Common myeloid progenitor, CD34-positive (primary cell): Measurements from ENCODE around the gene YIPF3. TPM values are rescaled to one million over a fixed set of nuclear protein-coding genes. Genes with fewer than 3 reads are reported as not detected.
"Not testable (repeated sequence)": the region's sequence is repeated elsewhere in the genome, so short reads cannot be mapped to it uniquely, and the experiment has no call there.

Experiments
- CTCF ChIA-PET: fragments of 350-600 bp; sonication (Branson Sonifier 250); formaldehyde crosslinking; loops from one replicate; lab custom pipeline; 2021; ENCODE audit warnings: antibody characterized with exemption; lab: Charles Lee
- POLR2A ChIA-PET: fragments of 350-600 bp; sonication (Branson Sonifier 250); formaldehyde crosslinking; loops from one replicate; lab custom pipeline; 2021; ENCODE audit warnings: antibody characterized with exemption; lab: Charles Lee
- DNase-seq, 3 donors: peaks; one replicate each; pipeline versions ENCODE4 v3.0.0 to v3.0.0-alpha.2; 2013
- H3K27ac ChIP-seq, 2 experiments: 1 replicate in 1 of 2; 2 replicates in 1 of 2; pipeline ENCODE4 v1.7.0; 2013; ENCODE audit warnings: inconsistent platforms in 2 of 2, low read length in 2 of 2, mild to moderate bottlenecking in 2 of 2, low read depth in 1 of 2, moderate library complexity in 1 of 2; ENCODE audit not compliant: severe bottlenecking in 2 of 2, insufficient read depth in 1 of 2, poor library complexity in 1 of 2
- H3K27me3 ChIP-seq, 5 experiments: replicated peaks in 2 of 5; 1 replicate in 3 of 5; 2 replicates in 2 of 5; pipeline versions ENCODE4 v1.6.1 to v1.7.0; 2013; ENCODE audit warnings: low read length in 4 of 5, mild to moderate bottlenecking in 2 of 5, moderate library complexity in 2 of 5, inconsistent platforms in 1 of 5; ENCODE audit not compliant: insufficient read depth in 5 of 5, control insufficient read depth in 4 of 5
- H3K36me3 ChIP-seq, 4 experiments: 1 replicate in 2 of 4; 2 replicates in 2 of 4; pipeline versions ENCODE4 v1.6.1 to v1.7.0; 2013; ENCODE audit warnings: low read length in 3 of 4, control low read depth in 1 of 4, mild to moderate bottlenecking in 1 of 4; ENCODE audit not compliant: control insufficient read depth in 4 of 4, insufficient read depth in 4 of 4
- H3K4me1 ChIP-seq, 4 experiments: 1 replicate in 3 of 4; 2 replicates in 1 of 4; pipeline versions ENCODE4 v1.6.1 to v1.7.1; 2013; ENCODE audit warnings: low read length in 3 of 4, mild to moderate bottlenecking in 3 of 4, control low read depth in 1 of 4, inconsistent platforms in 1 of 4, moderate library complexity in 1 of 4; ENCODE audit not compliant: control insufficient read depth in 4 of 4, insufficient read depth in 4 of 4; ENCODE audit errors: control extremely low read depth in 1 of 4
- H3K4me3 ChIP-seq, 7 experiments: 1 replicate in 4 of 7; 2 replicates in 3 of 7; pipeline versions ENCODE4 v1.5.1 to v1.7.0; 2013; ENCODE audit warnings: mild to moderate bottlenecking in 7 of 7, low read length in 6 of 7, moderate library complexity in 6 of 7, inconsistent platforms in 2 of 7, low read depth in 2 of 7, control low read depth in 1 of 7; ENCODE audit not compliant: insufficient read depth in 4 of 7, control insufficient read depth in 1 of 7; ENCODE audit errors: extremely low read depth in 1 of 7
- H3K9me3 ChIP-seq, 5 experiments: 1 replicate in 4 of 5; 2 replicates in 1 of 5; pipeline versions ENCODE4 v1.6.1 to v1.7.1; 2013; ENCODE audit warnings: low read length in 4 of 5, mild to moderate bottlenecking in 2 of 5, inconsistent platforms in 1 of 5, low read depth in 1 of 5, moderate library complexity in 1 of 5; ENCODE audit not compliant: control insufficient read depth in 4 of 5, insufficient read depth in 2 of 5; ENCODE audit errors: control extremely low read depth in 1 of 5
- WGBS: methylation state at CpG from one replicate; pipeline ENCODE4 v1.1.5; 2013; ENCODE audit not compliant: insufficient coverage; 5-methylcytosine and 5-hydroxymethylcytosine counted together
- polyA plus RNA-seq: library from polyadenylated mRNA; unstranded; fragments of 120-200 nt; gene quantifications from one replicate; pipeline ENCODE4 v1.2.1, GENCODE V29; 2013

Gene YIPF3
- 89.7 TPM for polyA plus RNA-seq

GRCh38 chr6:43516697-43517504, at the start of gene YIPF3, which contains the start of gene POLR1C:
Gene YIPF3, minus strand, starts transcription at chr6:43516926. Its CDS starts 119 bp downstream, at chr6:43516807.
Gene POLR1C, plus strand, starts transcription at chr6:43517089. Its CDS starts 21 bp downstream, at chr6:43517110.
- Histone ChIP-seq H3K4me1 (peaks cover 16 to 34% (median 23%) of the 10 kb centered on the region in 4 experiments), H3K27ac (peak within 1 kb of the TSS; percentile 95 to 97), H3K9me3 (no peaks in the 10 kb centered on the region), H3K36me3 (peaks cover 23 to 64% (median 54%) of the 10 kb centered on the region in 4 experiments), H3K4me3 (peak within 1 kb of the TSS; percentile 92 to 100 (median 99)), H3K27me3 (no peaks in the 10 kb centered on the region)
- under 1% methylated on average over 53 of the region's 57 CpGs for WGBS
- peak; percentile 97 to 98 (median 97) for DNase-seq
- ChIA-PET POLR2A (interaction anchor here (0.5 to 0.6 kb wide), 2 partner anchors 95 to 172 kb away, joined by 3 to 4 read pairs; no protein-coding TSS in a partner anchor), CTCF (interaction anchor here (0.9 to 2.1 kb wide), 4 partner anchors 10 to 147 kb away, joined by 3 to 10 read pairs (median 4); partner anchors contain the start of gene DLK2)

GRCh38 chr6:43559328-43559727, 42.6 kb upstream of the YIPF3 start:
- ChIA-PET POLR2A (no interaction called here), CTCF (interaction anchor here (1.5 to 2.0 kb wide), 2 partner anchors 11 to 12 kb away, joined by 5 read pairs; no protein-coding TSS in a partner anchor)
- Histone ChIP-seq H3K9me3 (no peaks in the 10 kb centered on the region), H3K4me1 (no peaks in the 10 kb centered on the region), H3K36me3 (peaks cover 20 to 86% (median 60%) of the 10 kb centered on the region in 4 experiments), H3K4me3 (no peak overlapping the region), H3K27ac (no peak overlapping the region), H3K27me3 (no peaks in the 10 kb centered on the region)
- DNase-seq, result no peak

DNA sequence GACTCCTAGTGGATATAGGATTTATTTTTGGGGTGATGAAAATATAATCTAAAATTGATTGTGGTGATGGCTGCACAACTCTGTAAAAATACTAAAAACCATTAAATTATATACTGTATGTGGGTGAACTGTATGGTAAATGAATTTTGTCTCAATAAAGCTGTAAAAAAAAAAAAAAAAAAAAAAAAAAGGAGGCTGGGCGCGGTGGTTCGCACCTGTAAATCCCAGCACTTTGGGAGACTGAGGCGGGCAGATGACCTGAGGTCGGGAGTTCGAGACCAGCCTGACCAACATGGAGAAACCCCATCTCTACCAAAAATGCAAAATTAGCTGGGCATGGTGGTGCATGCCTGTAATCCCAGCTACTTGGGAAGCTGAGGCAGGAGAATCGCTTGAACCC, 40.9 kb upstream of the YIPF3 start:
- 100% methylated on average over 5 of the region's 7 CpGs for WGBS
- peaks cover 18 to 83% (median 65%) of the 10 kb centered on the region in 4 experiments for H3K36me3 ChIP-seq
- H3K4me1 ChIP-seq, DNase-seq, H3K4me3 ChIP-seq, H3K27me3 ChIP-seq, H3K27ac ChIP-seq, CTCF ChIA-PET, H3K9me3 ChIP-seq, POLR2A ChIA-PET: not testable (repeated sequence)

GRCh38 chr6:43547222-43547621, 30.5 kb upstream of the YIPF3 start:
- Histone ChIP-seq H3K27ac (no peak overlapping the region), H3K27me3 (no peaks in the 10 kb centered on the region), H3K36me3 (peaks cover 23 to 88% (median 58%) of the 10 kb centered on the region in 4 experiments), H3K4me3 (no peak overlapping the region), H3K4me1 (no peaks in the 10 kb centered on the region), H3K9me3 (no peaks in the 10 kb centered on the region)
- WGBS, result no CpG with 5 or more reads among the region's 3 CpGs
- ChIA-PET CTCF (interaction anchor here (1.2 kb wide), 2 partner anchors 9 to 61 kb away, joined by 3 read pairs; no protein-coding TSS in a partner anchor), POLR2A (no interaction called here)
- no peak for DNase-seq

- Histone ChIP-seq H3K4me1 (no peaks in the 10 kb centered on the region), H3K9me3 (no peaks in the 10 kb centered on the region), H3K36me3 (peaks cover 17 to 78% (median 52%) of the 10 kb centered on the region in 4 experiments), H3K4me3 (no peak overlapping the region), H3K27me3 (no peaks in the 10 kb centered on the region), H3K27ac (no peak overlapping the region)
- CTCF ChIA-PET, result interaction anchor here (0.8 kb wide), 1 partner anchor 20 kb away, joined by 3 read pairs; no protein-coding TSS in a partner anchor
- POLR2A ChIA-PET, result no interaction called here
- 93% methylated on average over 3 of the region's 4 CpGs for WGBS
- no peak for DNase-seq
These were observed 27.7 kb upstream of the YIPF3 start for GRCh38 chr6:43544461-43544860.

DNA sequence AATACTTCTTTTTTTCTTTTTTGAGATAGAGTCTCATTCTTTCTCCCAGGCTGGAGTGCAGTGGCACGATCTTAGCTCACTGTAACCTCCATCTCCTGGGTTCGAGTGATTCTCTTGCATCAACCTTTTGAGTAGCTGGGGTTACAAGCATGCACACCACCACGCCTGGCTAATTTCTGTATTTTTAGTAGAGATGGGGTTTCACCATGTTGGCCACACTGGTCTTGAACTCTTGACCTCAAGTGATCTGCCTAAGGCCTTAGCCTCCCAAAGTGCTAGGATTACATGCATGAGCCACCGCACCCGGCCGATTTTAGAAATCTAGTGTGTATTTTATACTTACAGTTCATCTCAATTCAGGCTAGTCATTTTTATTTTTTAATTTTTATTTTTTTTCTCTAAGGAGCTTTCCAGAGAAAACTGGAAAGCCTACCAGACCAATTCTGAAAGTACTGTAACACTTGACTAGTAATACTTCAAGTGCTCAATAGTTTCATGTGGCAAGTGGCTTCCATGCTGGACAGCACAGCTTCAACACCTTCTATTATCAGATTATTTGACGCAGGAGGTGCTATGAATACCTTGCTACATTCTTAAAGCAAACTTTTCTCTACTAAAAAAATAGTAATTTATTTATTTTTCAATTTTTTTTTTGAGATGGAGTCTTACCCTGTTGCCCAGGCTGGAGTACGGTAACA, 25.2 kb upstream of the YIPF3 start:
- DNase-seq, result no peak
- no peaks in the 10 kb centered on the region for H3K4me1 ChIP-seq
- POLR2A ChIA-PET, result no interaction called here
- WGBS, result 100% methylated on average over 1 of the region's 8 CpGs
- CTCF ChIA-PET, result no interaction called here
- no peaks in the 10 kb centered on the region for H3K9me3 ChIP-seq
- H3K27me3 ChIP-seq, result no peaks in the 10 kb centered on the region
- H3K4me3 ChIP-seq, result no peak overlapping the region
- H3K36me3 ChIP-seq, result peaks cover 22 to 75% (median 44%) of the 10 kb centered on the region in 4 experiments
- no peak overlapping the region for H3K27ac ChIP-seq
